ENCODE data around the gene SIVA1.

SIVA1 gene

DNA sequence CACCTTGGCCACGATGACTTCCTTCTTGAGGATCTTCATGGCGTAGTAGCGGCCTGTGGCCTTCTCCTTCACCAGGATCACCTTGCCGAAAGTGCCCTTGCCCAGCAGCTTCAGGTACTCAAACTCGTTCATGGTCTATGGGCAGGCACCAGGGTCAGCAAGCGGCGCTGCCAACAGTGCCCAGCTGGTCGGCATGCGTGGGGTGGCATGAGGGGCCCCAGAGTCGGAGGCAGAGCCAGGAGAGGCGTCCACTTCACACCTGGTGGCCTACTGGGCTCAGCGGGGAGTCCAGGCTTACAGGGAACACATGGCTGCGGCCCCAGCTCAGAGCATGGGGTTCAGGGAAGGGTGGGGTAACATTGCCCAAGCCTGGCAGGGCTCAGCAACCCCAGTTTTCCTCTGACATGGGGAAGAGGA, 22.1 kb downstream of the SIVA1 start:
- DNase-seq: no peak
- intact Hi-C loops (cut with DNase I): no loop called here

DNA sequence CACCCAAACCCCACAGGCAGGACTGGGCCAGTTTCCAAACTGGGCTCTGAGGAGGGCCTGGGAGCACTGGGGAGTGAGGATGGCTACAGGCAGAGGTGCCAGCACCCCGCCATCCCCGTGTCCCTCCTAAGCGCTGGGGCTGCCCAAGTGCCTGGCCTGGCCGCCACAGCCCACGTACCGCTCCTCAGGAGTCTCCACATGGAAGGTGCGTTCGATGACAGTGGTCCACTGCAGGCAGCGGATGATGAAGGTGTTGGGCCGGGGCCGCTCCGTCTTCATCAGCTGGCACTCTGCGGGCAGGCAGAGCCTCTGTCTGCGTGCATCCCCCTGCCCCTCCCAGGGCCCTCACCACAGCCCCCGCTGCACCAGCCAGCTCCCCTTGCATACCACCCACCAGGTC, 23.5 kb downstream of the SIVA1 start:
- intact Hi-C loops (cut with DNase I): no loop called here
- DNase-seq: no peak

DNA sequence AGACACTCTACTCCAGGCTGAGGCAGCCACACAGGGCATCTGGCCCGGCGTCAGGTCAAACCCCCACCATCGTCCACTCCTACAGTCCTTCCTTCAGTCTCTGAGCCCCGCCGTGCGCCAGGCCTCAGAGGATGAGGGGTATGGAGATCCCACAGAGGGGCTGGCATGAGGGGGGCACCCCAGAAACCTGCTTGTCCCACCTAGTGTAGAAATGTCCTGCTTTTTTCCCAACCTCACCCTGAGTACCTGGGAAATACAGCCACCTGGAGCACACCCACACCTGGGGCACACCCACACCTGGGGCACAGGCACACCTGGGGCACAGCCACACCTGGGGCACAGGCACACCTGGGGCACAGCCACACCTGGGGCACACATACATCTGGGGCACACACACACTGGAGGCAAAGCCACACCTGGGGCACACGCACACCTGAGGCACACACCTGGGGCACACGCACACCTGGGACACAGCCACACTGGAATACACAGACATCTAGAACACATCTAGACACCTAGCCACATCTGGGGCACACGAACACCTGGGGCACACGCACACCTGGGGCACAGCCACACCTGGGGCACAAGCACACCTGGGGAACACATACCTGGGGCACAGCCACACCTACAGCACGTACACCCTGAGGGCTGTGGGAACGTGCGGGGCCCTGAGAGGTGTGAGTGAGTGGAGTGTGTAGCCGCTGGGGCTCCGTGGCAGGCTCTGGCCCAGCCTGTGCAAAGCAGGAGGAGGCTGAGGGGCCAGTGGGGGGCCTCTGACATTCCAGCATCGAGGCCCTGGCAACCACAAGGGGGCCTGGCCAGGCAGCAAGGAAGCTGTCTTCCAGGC, 24.2 kb downstream of the SIVA1 start:
- DNase-seq: no peak
- intact Hi-C loops (cut with DNase I): no loop called here

DNA sequence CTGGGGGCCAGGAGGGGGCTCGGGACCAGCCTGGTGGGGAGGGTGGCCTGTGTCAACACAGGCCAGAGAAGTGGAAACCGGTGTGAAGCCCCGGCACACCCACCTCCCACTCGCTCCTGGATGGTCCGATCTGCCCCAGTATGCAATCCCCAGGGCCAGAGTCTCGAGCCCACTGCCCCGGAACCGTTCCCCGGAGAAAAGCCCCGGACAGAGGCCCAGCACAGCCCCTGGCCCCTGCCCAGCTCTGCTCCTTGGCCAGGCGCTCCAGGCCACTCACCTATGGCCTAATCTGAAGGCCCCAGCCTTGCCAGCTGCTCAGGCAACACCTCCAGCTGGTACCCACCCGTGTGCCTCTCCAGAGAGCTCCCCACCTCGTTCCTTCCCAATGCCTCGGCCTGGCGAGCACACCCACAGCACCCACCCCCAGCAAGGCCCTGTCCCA, 24.9 kb downstream of the SIVA1 start:
- DNase-seq: no peak
- intact Hi-C loops (cut with DNase I): no loop called here

DNA sequence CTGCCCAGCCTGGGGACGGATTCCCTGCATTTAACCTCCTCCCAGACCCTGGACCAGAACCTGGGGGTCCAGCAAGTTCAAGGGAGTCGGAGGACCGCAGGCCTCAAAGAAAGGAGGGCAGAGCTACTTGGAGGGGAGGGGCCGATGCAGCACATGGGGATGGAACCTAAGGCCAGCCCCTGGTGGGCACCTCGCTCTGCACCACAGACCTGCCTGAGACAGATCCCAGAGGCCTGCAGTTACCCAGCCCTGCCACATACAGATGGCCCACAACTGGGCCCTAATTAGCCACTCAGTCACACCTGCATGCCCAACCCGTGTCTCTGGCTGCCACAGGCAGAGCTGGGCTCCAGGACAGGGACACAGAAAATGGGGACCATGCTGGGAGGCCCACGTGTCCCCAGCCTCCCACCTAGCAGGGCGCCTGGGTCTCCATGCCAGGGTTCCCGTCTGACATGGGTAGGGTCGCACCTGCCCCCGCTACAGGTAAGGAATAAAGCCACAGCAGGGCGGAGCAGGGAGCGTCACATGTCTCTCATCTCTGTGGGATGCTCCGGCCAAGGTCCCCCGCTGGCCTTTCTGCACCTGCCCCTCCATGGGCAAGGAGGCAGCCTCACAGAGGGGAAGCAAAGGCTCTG, 25.9 kb downstream of the SIVA1 start:
- DNase-seq: no peak
- intact Hi-C loops (cut with DNase I): no loop called here

DNA sequence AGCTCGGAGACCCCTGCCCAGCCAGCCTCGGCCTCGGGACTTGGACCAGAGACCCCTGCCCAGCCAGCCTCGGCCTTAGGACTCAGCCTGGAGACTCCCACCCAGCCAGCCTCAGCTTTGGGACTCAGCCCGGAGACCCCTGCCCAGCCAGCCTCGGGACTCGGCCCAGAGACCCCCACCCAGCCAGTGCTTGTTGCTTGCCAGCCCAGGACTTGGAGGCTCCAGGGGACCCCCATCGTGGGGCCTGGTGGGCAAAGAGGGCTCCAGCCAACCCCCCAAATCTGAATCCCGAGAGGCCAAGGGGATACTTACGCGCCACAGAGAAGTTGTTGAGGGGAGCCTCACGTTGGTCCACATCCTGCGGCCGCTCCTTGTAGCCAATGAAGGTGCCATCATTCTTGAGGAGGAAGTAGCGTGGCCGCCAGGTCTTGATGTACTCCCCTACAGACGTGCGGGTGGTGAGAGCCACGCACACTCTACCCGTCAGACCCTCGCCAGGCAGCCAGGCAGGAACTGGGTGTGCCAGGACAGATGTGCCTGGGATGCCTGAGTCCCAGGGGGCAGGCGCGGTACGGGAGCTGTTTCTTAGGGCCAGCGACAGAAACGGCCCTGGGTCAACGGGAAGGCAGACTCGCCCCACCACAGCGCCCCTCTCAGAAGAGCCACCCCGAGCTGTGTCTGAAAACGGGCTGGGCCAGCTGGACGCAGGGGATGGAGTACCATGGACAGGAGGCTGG, 27.0 kb downstream of the SIVA1 start:
- intact Hi-C loops (cut with DNase I): no loop called here
- no peak for DNase-seq

DNA sequence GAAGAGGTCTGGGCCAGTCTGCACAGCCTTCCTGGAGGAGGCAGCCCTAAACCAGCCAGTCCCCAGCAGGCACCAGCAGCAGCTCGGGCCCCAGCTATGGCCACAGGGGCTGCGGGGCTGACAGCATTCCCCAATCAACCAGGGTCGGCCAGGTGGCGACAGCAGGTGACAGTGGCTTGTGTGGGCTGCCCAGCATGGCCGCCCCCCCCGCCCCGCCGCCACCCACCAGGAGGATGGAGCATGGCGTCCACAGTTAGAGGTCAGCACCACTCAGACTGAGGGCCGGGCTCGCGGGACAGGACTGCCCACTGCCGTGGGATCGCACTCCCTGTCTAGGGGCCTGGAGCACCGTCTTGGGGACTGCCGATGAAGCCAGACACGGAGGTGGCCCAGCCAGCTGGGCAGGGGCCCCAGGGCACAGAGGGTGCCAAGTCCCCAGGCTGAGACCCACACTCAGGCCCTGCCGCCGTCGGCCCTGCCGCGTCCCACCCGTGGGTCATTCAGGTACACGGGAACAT, 27.6 kb downstream of the SIVA1 start:
- intact Hi-C loops (cut with DNase I): no loop called here
- DNase-seq: no peak

DNA sequence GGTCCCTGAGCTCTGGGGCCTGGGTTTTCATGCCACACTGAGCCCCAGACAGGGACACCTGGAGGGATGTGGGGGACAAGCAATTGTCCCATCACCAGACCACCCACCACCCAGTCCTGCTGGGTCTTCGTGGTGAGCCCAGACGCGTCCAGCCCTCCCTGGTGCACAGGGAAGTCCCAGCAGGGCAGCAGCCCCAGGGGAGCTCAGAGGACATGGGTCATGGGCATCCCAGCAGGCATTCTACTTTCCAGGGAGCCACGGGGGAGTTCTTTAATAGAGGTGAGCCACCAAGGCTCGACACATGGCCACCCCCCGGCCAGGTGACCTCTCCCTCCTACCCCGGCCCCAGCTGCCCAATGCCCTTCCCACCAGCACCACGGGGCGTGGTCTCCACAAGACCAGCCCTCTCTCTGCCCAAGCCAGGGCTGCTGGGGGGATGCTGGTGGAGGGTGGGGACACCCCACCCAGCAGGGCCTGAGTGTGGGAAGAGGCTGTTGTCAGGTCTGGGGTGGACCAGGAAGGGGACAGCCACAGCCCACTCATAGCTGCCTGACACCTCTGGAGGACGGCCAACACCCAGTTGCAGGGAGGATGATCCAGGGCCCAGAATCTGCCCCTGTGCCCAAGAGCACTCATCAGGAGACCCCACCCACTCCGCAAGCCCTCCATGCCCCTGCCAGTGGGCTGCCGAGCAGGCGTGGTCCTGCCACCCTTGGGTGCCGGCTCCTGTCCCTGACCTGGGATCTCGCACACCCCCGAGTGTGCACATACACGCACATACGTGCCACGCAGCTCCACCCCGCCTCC, 28.5 kb downstream of the SIVA1 start:
- DNase-seq: no peak
- intact Hi-C loops (cut with DNase I): no loop called here

DNA sequence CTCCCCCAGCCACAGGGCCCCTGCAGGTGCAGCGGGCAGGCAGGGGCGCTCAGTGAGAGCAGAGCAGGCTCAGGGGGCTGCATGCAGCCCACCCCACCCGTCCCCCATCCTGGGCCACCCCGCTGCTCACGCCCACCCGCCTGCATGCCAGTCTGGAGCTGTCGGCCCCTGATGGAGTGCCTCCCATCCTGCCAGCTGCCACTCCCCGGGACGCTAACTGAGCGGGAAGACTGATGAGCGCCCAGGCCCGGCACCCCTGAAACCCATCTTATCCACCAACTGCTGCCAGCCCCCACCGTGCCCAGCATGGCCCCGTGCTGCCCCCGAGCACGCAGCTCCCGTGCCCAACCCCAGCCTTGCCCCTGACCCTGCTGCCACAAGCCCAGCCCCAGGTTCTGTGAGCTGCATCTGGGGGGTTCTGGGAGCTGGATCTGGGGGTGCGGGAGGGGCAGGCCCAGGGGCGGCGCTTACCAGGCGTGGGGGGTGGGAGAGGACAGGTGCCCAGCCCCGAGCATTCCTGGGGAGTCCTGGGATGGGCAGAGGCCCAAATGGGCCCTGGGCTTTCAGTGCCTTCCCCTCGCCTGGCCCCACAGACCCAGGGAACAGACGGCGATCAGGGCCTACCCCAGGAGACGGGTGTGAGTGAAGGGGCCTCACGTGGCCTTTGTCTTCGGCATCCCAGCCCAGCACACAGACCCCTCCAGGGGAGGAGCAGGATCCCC, 29.3 kb downstream of the SIVA1 start:
- intact Hi-C loops (cut with DNase I): no loop called here
- no peak for DNase-seq

DNA sequence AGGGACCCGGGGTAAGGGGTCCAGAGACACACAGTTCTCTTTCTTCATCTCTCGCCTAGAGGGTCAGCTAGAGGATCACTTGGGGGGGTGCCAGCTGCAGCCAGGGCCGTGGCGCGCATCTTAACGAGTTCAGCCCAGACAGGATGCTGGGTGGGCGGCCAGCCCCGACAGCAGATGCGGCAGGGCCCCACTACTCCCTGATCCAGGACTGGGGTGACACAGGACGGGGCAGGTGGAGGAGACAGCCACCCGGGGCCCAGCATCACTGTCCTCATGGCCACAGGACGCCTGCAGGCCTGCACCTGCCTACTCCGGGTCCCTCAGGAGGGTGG, 29.8 kb downstream of the SIVA1 start:
- DNase-seq: no peak
- intact Hi-C loops (cut with DNase I): no loop called here

DNA sequence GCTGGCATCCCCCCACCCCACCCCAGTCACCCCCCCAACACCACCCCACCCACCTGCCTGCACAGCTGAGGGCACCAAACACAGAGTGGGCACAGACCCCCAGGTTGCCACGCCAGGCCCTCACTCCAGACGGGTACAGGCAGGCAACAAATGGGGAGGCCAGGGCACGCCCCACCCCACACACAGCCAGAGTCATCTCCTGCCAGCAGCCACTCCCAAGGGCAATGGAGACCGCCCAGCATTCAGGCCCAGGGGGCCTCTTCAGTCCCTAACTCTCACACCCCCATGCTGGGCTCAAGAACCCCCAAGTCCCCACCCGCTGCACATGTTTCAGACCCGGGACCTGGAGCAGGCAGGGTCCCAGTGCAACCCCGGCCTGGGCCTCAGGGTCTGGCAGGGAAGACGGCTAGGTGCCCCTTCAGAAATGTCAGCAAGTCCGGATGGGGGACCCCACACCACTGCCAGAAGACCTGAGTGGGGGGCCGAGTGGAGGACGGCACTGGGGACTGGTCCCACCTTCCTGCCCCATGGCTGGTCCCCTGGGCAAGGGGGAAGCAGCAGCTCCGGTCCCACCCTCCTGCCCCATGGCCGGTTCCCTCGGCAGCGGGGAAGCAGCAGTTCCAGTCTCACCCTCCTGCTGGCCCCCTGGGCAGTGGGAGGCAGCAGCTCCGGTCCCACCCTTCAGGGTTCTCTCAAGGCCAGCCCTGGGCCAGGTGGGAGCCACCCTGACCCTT, 30.7 kb downstream of the SIVA1 start:
- intact Hi-C loops (cut with DNase I): no loop called here
- DNase-seq: no peak

DNA sequence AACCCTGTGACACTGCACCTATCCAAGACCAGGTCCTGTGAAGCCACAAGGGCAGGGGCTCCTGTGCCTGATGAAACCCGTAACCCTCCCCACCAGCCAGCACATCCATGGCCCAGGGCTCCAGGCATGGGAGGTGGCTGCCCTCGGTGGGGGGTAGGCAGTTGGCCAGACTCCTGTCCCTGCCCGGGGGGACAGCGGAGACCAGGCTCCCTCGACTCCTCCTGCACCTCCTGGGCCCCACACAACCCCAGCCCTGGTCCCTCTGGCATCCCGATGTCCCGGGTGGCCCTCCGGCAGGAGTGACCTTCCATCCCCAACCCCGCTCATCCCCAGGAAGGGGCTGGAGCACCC, 31.2 kb downstream of the SIVA1 start:
- peak in 1 of 42 donors; percentile 1 for DNase-seq
- intact Hi-C loops (cut with DNase I): no loop called here

DNA sequence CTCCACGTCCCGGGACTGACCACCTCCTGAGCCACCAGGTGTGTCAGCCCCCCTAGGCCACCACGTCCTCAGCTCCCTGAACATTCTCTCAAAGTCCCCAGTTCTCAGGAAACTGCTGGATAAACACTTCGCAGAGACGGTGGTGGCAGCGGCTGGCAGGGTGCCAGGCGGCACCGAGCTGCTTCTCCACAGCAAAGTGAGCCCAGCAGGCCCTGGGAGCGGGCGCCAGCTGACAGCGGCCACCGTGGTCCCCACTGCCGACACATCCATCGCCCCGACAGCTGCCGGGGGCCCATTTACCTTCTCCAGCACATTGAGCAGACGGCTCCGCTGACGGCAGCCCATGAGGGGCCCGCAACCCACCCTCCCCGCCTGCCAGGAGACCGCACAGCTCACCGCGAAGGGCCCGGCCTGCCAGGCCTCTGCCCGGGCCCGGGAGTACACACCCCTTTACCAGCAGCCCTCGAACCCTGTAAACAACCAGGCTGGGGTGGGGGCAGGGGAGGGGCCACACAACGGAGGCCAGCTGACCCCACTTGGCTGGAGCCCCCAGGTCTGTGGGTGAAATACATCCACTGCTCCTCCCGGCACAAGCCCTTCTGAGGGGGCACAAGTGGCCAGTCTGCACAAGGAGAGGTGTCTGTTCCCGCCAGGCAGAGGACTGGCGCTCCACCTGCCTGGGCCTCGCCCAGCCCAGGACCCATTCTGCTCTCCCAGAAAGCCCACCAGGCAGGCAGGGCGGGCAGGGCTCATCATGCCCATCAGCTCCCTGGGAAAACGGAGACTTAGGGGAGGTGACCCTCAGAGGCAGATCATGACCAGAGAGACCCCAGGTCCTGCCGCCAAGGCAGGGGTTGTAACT, 32.1 kb downstream of the SIVA1 start:
- intact Hi-C loops (cut with DNase I): no loop called here
- DNase-seq: peak in 9 of 42 donors; percentile 31 to 53 (median 49)

DNA sequence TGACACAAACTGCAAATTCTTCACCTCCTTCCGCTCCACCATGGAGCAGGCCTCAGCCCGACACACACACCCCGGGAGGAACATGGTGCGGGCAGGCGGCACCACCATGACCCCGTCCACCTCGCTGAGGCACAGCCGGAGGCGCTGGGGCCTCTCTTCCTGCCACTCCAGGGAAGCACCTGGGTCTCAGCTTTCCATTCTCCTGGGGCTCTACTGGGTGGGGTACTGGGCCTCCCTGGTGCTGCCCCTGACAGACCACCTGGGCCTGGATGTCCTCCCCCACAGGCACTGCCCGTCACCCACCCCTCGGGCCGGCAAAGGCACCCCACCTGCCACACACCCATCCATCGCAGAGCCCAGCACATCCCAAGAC, 32.7 kb downstream of the SIVA1 start:
- peak in 1 of 42 donors; percentile 1 for DNase-seq
- intact Hi-C loops (cut with DNase I): no loop called here

DNA sequence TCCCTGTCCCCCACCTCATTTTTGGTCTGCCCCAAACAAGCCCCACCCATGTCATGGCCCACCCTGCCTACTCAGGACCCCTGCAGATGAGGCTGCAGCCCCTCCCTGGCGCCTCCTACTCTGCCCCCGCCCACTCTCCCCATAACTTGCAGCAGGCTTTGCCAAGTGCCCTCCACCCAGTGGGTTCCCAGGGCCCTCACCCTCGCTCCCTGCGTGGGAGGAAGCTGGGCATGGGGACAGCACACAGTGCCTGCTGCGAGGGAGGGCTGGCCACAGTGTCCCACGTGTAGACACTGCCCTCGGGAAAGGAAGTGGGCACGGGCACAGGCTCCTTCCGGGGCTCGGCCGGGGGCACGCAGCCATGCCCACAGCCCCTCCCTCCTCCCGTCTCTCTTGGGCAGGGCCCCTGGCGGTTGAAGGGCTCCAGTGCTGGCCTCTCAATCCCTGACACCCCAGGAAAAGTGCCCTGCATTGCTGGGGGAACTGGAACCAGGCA, 33.2 kb downstream of the SIVA1 start:
- no peak for DNase-seq
- intact Hi-C loops (cut with DNase I): no loop called here

DNA sequence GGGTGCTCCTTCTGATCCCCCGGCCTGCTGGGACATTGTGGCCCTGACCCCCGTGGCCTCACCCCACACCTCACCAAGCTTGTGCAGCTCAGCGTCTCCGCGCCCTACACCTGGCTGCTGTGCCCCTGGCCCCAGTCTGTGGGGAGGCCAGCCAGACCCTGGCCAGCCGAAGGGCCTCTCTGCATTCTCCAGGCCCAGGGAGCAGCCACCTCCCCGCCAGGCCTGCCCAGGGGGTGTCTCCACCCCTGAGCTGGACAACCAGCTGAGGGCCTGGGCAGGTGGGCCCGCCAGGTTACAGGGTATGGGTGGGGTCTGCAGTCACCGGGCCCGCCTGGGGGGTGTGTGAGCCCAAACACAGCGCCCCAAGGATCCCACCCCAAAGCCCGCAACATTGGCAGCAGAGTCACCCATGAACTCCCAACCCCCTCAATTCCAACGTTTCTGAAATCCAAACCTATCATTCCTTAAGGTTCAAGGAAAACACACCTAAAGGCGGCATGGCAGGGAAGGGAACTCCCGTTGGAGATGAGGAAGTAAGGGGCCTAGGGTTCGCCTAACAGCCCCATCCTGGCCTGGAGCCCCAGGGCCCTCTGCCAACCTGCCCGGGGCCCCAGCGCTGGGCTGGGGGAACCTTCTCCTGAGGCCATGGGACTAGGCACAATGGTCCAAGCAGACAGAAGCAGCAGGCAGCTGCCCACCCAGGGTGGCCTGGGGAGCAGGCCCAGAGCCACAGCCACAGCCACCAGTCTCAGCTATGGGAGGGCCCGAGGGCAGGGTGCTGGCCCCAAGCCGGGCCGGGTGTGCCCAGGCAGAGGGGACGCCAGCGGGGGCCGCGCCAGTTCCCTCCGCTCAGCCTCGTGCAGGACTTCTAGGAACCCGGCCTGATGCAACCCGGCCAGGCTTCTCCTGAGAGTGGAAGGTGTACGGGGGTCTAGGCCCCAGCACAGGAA, 34.1 kb downstream of the SIVA1 start:
- intact Hi-C loops (cut with DNase I): no loop called here
- DNase-seq: peak in 3 of 42 donors; percentile 38 to 58 (median 45)
